ENCODE measurements around the gene MFN2. TPM values are rescaled to one million over a fixed set of nuclear protein-coding genes. Genes with fewer than 3 reads are reported as not detected.

Gene MFN2
- total and polyA plus RNA-seq, 2 of the 8 experiments (the other 6 are each of a cell fraction or from before 2014, with no cell fraction given): 34.0 to 62.5 TPM

DNA sequence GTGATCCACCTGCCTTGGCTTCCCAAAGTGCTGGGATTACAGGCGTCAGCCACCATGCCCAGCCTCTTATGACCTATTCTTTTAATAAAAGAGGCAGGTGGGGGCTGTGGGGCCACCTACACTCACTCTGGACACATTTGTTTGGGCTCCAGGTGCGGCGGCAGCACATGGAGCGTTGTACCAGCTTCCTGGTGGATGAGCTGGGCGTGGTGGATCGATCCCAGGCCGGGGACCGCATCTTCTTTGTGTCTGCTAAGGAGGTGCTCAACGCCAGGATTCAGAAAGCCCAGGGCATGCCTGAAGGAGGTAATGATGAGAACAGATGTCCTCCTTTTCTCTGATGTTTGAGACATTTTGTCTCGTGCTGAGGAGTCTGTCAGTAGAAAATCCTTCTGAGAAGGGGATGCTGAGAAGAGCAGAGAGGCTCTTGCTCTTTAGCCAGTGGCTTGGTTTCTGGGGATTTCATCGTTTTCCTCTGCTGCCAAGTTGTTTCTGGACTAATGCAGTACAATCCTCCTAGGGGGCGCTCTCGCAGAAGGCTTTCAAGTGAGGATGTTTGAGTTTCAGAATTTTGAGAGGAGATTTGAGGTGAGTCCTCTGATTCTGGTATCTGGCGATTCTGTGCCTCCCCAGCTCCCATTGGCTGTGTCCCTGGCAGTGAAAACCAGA, 21.1 kb downstream of the MFN2 start:
- WGBS, 2 experiments (ENCODE audit: extremely low coverage in 1 of 2, insufficient coverage in 1 of 2, insufficient read length in 1 of 2, insufficient replicate concordance in 2 of 2, low coverage in 1 of 2, low lambda C conversion rate in 2 of 2, missing lambda C conversion rate in 1 of 2): 78% methylated on average over 14 of the region's 14 CpGs; no CpG with 5 or more reads in 1 of the 2 experiments
- Histone ChIP-seq H3K9ac (replicated peaks in 1 of 4; ENCODE audit: extremely low read depth in 1 of 4, low read depth in 3 of 4, low read length in 3 of 4) (no peak overlapping the region; a peak in 1 of 7 replicates), H3K4me1 (replicated peaks in 1 of 4; ENCODE audit: control insufficient read depth in 3 of 4, insufficient read depth in 4 of 4, low read length in 3 of 4) (no peaks in the 10 kb centered on the region), H3K9me3 (ENCODE audit: insufficient read depth in 2 of 2, low read depth in 1 of 2, low read length in 1 of 2) (no peaks in the 10 kb centered on the region), H3K27me3 (replicated peaks in 1 of 4; ENCODE audit: control insufficient read depth in 3 of 4, extremely low read depth in 1 of 4, insufficient read depth in 3 of 4, low read length in 3 of 4) (no peaks in the 10 kb centered on the region), H3K79me2 (ENCODE audit: control insufficient read depth in 1 of 2, insufficient read depth in 2 of 2, low read length in 2 of 2) (no peaks in the 10 kb centered on the region), H2BK5ac (ENCODE audit: low read depth, low read length) (no peak overlapping the region; the same call in 1 of the 2 replicates), H2AK5ac (ENCODE audit: low read depth, low read length) (no peak overlapping the region), H3K36me3 (ENCODE audit: control insufficient read depth in 2 of 4, insufficient read depth in 4 of 4, low read length in 3 of 4) (peaks cover 38 to 75% (median 58%) of the 10 kb centered on the region in 4 experiments), H3K27ac (ENCODE audit: low read depth, low read length) (no peak overlapping the region), H3K23me2 (ENCODE audit: low read depth, low read length) (no peaks in the 10 kb centered on the region), H3K4me2 (ENCODE audit: insufficient read depth in 1 of 2, low read depth in 2 of 2, low read length in 2 of 2) (no peak overlapping the region), H2BK120ac (replicated peaks; ENCODE audit: low read depth, low read length) (no peak overlapping the region), H4K20me1 (replicated peaks in 1 of 2; ENCODE audit: control insufficient read depth in 1 of 2, insufficient read depth in 2 of 2, low read length in 2 of 2) (peaks cover 0 to 11% of the 10 kb centered on the region in 2 experiments), H2AFZ (ENCODE audit: low read length) (no peak overlapping the region), H4K5ac (ENCODE audit: insufficient read length, low read depth, low read length) (no peak overlapping the region), H2BK15ac (ENCODE audit: low read length) (no peak overlapping the region), H2BK20ac (ENCODE audit: low read length) (no peak overlapping the region), H4K91ac (replicated peaks; ENCODE audit: insufficient read length, low read length) (no peak overlapping the region), H2BK12ac (ENCODE audit: low read depth, low read length) (no peak overlapping the region), H3K23ac (ENCODE audit: insufficient read length) (no peak overlapping the region), H4K8ac (ENCODE audit: extremely low read depth, insufficient read depth, low read length) (peak overlapping the region; percentile 76; the same call in 1 of the 2 replicates), H3K56ac (replicated peaks; ENCODE audit: insufficient read length, low read depth, low read length) (no peak overlapping the region), H3K18ac (ENCODE audit: extremely low read depth, low read length) (no peak overlapping the region), H3K14ac (ENCODE audit: insufficient read length) (no peak overlapping the region), H3K79me1 (ENCODE audit: low read depth, low read length) (no peaks in the 10 kb centered on the region; the same call in 1 of the 2 replicates), H3K4ac (replicated peaks; ENCODE audit: insufficient read length, low read depth, low read length) (no peak overlapping the region), H3K4me3 (ENCODE audit: extremely low read depth in 1 of 4, insufficient read depth in 2 of 4, low read depth in 3 of 4, low read length in 4 of 4) (no peak overlapping the region)
- FAIRE-seq: no peak
- ChIA-PET POLR2A (ENCODE audit: partially characterized antibody) (interaction anchor here (1.4 to 3.1 kb wide), 7 partner anchors 9 to 93 kb away, joined by 3 to 15 read pairs (median 6); partner anchors contain the start of genes MFN2 and MIIP), CTCF (ENCODE audit: partially characterized antibody) (interaction anchor here (1.0 to 3.2 kb wide), 17 partner anchors 9 to 216 kb away, joined by 3 to 26 read pairs (median 4); partner anchors contain the start of gene MIIP)
- peak in 1 of 2 experiments; percentile 83 for DNase-seq (ENCODE audit: low read depth in 1 of 2, low spot score in 2 of 2)
- TF ChIP-seq SAP30 (IDR thresholded peaks at IDR 0.05; ENCODE audit: insufficient read depth, insufficient replicate concordance, low read length) (no peak), NRF1 (IDR thresholded peaks at IDR 0.05; ENCODE audit: low read depth, low read length) (no peak), CEBPB (IDR thresholded peaks at IDR 0.05; ENCODE audit: low read depth, low read length) (peak; percentile 52; the same call in 1 of the 2 replicates), CTCF (IDR thresholded peaks at IDR 0.05; ENCODE audit: control extremely low read depth in 1 of 3, insufficient read depth in 1 of 3, low read depth in 1 of 3, low read length in 3 of 3) (peak; percentile 30 to 79 (median 74)), CTBP2 (IDR thresholded peaks at IDR 0.05; ENCODE audit: borderline replicate concordance, insufficient read depth, insufficient read length, low read length) (no peak), ASH2L (IDR thresholded peaks at IDR 0.05; ENCODE audit: low read length) (no peak), GABPA (IDR thresholded peaks at IDR 0.05; ENCODE audit: borderline replicate concordance, insufficient read depth, low read length) (peak; percentile 56; the same call in 1 of the 2 replicates), BRCA1 (IDR thresholded peaks at IDR 0.05; ENCODE audit: low read depth, low read length) (no peak), RAD21 (IDR thresholded peaks at IDR 0.05 in 1 of 2, conservative IDR thresholded peaks at IDR 0.05 in 1 of 2; ENCODE audit: low read depth in 2 of 2, low read length in 2 of 2) (peak; percentile 51 to 64)

Measured in H1 (cell line).